Activated CD4-positive, CD25-positive, alpha-beta regulatory T cell treated with anti-CD3 and anti-CD28 coated beads, Interleukin-2, amount 50 U/mL, for 72 hours (primary cell): ENCODE data around the gene CLEC2L.
"Not testable (repeated sequence)": the region's sequence is repeated elsewhere in the genome, so short reads cannot be mapped to it uniquely, and the experiment has no call there.

Source experiments
- DNase-seq: peaks from one replicate; pipeline ENCODE4 v3.0.0; 2021

CLEC2L gene

DNA sequence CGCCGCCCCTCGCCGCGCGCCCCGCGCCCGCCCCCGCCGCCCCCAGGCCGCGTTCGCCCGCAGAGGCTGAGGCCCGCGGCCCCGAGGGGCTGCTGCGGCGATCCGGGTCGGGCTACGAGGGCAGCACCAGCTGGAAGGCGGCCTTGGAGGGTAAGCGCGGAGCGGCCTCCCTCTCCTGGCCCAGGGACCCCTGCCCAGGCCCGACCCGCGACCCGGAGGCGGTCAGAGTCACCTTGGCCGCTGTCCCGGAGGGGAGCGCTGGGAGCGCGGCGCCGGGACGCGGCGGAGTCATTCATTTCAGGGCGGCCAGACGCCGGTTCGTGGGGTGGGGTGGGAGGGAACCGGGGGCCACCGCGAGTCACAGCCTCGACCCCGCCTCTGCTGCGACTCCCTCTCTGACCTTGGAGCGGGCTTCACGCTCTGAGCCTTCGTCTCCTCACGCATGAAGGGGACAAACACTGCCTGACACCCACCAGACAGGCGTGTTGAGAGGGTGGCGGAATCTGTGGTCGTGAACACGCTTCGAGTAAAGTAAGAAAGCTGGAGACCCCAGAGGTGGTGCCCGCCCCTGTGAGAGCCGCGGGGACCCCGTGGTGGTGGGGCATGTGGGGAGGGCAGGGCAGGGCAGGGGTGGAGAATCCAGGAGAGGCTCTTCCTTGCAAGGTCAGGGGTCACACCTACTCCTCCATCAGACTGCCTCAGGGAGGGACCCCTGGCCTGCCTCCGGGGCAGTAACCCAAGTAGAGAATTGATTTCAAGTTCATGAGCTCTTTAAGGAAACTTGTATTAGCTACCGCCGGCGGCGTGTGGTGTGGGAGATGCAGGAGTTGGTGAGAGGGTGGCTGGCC, 707 bp downstream of the CLEC2L start:
- DNase-seq = no peak

DNA sequence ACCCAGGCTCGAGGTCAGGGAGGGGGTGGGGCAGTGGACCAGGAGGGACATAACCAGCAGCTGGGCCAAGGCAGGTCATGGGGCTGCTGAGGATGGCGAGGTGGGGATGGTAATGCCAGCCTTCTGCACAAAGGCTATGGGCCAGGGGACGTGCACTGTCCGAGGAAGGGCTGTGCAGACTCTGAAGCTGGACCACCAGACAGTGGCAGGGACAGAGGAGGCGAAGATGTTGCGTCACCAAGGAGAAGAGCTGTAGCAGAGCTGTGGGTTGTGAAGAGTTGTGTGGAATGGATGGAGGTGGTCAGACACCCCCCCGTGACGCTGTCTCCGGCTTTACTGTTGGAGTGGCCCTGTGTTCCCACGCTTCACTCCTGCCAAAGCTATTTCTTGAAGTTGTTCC, 1.8 kb downstream of the CLEC2L start:
- DNase-seq = no peak

- DNase-seq = no peak
These were observed 2.3 kb downstream of the CLEC2L start for GRCh38 chr7:139525750-139526149.

DNA sequence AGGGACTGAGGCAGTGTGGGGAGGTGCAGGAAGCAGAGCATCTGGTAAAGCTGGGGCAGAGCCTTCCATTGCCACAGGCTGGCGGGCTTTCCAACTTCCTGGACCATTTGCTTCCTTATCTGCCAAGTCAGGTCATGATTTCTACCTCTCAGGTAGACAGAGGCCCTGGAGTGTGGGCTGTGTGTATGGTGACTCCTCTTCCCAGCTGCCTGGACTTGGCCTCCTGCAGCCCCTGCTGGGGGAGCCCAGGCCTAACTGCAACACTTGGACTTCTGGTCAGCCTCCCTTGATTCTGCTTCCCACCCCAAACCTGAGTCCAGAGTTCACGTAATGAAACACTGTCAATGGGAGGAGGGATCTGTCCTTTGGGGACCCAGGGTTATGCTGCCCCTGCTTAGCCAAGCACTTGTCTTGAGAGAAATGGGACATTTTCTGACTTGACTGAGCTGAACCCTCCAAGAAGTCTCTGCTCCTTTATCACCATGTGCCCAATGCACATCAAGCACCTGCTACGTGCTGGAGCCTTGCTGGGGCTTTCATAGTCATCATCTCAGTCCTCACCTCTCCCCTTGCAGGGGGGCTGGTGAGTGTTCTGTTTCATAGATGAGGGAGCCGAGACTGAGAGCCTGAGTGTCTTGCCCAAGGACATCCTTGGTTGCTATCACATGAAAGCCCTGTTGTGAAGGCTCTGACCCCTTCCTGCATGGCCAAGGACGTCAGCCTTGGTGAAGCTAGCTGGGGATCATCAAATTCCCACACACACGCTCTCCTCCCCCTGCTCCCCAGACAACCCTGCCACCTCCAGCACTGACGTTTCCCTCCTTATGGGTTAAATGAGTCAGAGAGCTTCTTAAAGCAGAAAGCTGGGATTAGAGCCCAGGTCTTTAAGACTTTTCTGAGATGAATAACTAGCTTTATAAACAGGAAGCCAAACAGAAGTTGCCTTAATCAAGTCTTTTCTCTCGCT, 3.4 kb downstream of the CLEC2L start:
- no peak for DNase-seq

GRCh38 chr7:139531094-139531493, 7.6 kb downstream of the CLEC2L start:
- no peak for DNase-seq

- DNase-seq = no peak
These were observed 9.2 kb downstream of the CLEC2L start for GRCh38 chr7:139532636-139533155.

DNA sequence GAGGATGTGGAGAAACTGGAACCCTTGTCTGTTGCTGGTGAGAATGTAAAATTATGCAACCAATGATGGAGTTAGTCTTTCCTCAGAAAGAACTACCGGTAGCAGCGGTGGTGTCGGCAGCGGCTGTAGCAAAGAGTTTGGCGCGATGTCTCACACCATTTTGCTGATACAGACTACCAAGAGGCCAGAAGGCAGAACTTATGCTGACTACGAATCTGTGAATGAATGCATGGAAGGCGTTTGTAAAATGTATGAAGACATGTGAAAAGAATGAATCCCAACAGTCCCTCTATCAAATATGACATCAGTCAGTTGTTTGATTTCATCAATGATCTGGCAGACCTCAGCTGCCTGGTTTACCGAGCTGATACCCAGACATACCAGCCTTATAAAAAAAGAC, 10.6 kb downstream of the CLEC2L start:
- no peak for DNase-seq

DNA sequence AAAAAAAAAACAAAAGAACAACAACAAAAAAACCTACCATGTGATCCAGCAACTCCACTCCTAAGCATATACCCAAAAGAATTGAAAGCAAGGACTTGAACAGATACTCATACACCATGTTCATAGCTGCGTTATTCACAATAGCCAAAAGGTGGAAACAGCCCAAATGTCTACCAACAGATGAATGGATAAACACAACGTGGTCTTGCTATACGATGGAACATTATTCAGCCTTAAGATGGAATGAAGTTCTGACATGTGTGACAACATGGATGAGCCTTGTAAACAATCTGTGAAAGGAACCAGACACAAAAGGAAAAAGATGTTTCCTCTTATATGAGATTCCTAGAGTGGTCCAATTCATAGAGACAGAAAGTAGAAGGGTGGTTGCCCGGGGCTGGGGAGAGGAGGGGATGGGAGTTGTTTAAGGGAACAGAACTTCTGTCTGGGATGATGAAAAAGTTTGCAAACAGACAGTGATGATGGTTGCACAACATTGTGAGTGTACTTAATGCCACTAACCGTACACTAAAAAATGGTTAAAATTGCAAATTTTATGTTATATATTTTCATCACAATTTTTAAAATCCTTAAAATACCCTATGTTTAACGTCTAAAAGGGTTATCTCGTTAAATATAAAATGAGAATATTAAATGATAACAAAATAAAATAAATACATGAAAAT, 11.6 kb downstream of the CLEC2L start:
- no peak for DNase-seq

DNA sequence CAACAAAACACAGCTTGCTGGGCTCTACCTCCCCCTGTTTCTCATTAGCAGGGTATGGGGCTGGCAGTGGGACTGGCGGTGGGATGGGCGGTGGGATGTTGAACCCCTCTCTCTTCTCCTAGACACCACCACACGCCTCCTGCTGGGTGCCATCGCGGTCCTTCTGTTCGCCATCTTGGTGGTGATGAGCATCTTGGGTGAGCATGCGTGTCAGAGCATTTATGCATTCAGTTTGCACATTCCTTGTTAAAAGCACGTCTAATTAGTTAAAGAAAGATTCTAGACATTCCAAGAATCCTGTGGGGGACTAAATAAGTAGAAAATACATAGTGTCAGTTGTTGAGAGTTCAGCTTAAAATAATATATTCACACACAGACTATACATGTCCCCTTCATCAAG, 12.7 kb downstream of the CLEC2L start:
- DNase-seq = no peak

DNA sequence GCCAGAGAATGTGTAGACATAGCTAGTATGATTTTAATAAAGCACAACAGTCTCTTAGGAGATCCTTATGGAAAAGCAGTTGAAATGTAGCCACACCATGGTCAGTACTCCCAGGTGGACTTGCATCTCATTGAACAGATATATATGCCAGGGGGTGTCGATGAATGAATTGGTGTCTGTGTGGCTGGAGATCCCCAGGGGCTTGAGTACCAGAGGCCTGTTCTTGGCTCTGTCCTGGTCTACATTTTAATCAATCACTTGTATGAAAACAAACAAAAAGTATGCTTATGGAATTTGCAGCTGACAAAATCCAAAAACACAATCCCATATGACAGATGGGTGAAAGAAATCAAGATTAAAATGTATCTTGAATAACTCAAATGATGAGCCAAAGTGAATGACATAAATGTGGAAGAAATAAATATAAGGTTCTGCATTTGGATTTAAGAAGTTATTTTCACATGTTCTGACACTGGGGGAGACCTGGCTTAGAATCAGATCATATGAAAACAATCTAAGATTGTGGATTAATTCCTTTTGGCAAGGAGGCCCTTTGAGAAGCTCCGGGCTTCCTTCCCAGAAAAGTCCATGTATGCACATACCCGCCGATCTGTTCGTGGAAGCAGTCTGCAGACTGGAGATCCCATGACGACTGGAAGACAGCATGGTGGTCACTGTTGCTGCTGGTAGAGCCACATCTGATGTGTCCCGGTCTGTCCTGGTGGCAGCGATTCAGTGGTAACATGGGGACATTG, 15.6 kb downstream of the CLEC2L start:
- no peak for DNase-seq

DNA sequence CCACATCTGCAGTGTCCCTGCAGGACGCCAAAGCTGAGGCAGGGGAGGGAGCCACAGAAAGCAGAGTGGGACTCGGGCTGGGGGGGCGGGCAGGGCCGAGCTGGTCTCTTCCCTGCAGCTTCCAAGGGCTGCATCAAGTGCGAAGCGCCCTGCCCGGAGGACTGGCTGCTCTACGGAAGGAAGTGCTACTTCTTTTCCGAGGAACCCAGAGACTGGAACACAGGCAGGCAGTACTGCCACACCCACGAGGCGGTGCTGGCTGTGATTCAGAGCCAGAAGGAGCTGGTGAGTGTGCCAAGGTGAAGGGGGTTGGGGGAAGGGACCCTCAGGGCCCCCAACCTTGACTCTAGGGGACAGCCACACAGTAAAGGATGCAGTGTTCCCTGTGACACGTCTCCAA, 16.7 kb downstream of the CLEC2L start:
- no peak for DNase-seq

DNA sequence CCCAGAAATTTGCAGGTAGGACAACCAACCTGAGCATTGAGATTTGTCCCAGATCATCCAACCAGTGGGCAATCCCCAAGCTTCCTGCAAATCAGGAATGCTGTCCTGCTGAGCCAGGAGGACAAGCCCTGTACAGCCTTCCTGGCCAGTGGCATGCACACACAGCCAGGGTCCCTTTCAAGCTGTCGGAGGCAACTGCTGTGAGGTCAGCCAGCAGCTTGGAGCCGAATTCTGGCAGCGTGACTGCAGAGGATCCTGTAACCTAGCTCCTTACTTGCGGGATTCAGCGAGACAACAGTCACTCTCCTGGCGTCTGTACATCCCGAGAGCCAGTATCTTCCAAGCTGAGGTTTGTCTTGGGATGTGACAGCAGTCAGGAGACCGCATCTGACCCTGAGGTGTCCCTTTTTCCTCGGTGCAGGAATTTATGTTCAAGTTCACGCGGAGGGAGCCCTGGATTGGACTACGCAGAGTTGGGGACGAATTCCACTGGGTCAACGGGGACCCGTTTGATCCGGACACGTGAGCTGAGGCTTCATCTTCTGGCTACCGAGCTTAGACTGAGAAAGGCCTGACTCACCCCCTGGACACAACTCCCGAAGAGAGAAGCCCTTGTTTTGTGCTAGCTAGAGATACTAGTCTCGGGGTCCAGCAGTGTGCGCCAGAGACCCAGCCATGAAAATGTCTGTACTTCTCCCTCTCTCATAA, 18.3 kb downstream of the CLEC2L start:
- no peak for DNase-seq

DNA sequence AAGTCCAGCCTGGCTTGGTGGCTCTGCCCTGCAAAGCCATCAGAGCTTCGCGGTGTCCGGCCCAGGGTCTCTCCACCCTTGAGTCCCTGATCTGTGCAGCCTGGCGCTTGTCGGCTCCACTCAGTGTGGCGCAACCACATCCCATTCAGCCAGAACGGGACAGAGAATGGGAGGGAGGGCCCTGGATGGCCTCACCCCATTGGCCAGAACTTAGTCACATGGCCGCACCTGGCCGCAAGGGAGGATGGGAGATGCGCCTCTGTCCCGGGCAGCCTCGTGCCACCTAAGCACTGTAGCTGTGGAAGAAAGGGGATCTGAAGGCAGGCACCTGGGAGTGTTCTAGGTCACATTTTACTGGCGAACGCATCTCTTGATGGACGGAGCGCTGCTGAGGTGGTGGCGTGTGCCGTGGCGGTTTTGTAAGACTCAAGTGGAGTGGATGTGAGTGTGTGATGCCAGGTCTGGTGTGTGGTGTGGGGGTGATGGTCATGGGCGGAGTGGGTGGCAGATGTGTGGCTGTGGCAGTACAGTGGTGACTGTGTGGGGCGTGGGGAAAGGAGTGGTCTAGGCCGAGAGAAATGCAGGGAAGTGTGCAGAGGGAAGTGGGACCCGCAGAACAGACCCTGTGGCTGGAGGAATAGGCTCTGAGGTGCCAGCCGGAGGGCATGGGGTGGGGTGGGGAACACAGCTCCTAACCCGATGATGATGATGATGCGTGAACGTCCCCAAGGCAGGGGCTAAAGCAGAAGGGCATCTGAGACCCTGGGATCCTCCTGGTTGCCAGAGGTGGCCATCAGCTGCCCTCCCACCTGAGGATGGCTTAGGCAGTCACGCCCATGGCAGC, 19.0 kb downstream of the CLEC2L start:
- DNase-seq = no peak

GRCh38 chr7:139543801-139544603, 20.5 kb downstream of the CLEC2L start:
- no peak for DNase-seq

DNA sequence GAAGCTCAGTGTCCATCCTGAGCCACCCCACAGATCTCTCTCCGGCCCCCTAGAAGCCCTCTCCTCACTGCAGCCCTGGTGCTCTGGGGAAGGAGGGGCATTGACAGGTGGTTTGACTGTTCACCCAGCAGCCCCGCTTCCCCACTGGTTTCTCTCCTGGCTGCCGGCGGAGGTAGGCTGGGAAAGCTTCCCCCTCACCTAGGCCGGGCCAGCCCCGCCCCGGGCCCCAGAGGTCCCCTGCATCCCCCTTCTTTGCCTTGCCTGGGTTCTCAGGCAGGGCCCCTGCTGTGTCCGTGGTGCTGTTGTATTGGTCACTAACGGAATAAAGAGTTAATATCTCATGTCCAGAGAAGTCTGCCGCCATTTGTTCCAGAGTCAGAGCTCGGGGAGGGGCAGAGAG, 21.2 kb downstream of the CLEC2L start:
- no peak for DNase-seq

- no peak for DNase-seq
These were observed 25.0 kb downstream of the CLEC2L start for GRCh38 chr7:139548302-139549028.

- not testable (repeated sequence) for DNase-seq
These were observed 30.7 kb downstream of the CLEC2L start for GRCh38 chr7:139553991-139554700.

DNA sequence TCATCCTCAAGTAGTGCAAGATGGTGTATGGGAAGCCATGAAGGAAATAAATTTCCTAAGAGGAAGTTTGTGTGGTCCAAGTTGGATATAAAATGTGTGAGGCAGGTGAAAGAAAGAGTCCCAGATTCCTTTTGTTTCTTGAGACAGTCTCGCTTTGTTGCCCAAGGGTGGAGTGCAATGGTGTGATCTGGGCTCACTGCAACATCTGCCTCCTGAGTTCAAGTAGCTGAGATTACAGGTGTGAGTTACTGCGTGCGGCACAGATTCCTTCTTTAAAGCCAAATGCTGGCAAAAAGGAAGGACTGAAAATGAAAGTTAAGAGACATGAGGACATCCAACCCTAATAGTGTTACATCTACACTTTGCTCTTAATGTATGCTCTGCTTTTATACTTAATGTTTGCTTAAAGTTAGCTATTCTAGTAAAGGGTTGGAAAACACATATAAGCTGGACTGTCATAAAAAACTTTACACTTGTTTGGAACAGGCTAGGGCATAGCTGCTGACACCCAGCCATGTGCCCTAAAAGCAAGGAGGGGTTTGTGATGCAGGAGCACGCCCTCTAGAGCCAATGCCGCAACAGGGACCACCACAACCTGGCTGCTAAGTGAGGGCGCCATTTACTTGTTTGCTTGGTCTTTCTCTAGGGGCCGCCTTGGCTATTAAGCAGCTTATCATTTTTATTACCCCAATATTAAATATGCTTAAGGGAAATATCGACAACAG, 34.5 kb downstream of the CLEC2L start:
- no peak for DNase-seq
